IgD-negative memory B cell (primary cell): ENCODE measurements around the gene ABCA13. TPM values are rescaled to one million over a fixed set of nuclear protein-coding genes. Genes with fewer than 3 reads are reported as not detected.
"Not testable (repeated sequence)": the region's sequence is repeated elsewhere in the genome, so short reads cannot be mapped to it uniquely, and the experiment has no call there.

Experiments
- H3K27ac Mint-ChIP-seq, 3 donors: one replicate each; pipeline ENCODE4 v1.8.0; 2020 to 2022; ENCODE audit warnings: mild to moderate bottlenecking in 3 of 3, mixed read lengths in 3 of 3, moderate library complexity in 1 of 3
- H3K27me3 Mint-ChIP-seq: one replicate; pipeline ENCODE4 v1.8.0; 2021; ENCODE audit warnings: mixed read lengths
- H3K36me3 Mint-ChIP-seq: one replicate; pipeline ENCODE4 v1.8.0; 2020; ENCODE audit warnings: mild to moderate bottlenecking, mixed read lengths
- H3K4me1 Mint-ChIP-seq, 3 donors: one replicate each; pipeline ENCODE4 v1.8.0; 2020 to 2022; ENCODE audit warnings: mixed read lengths in 3 of 3, mild to moderate bottlenecking in 1 of 3
- H3K4me3 Mint-ChIP-seq, 4 donors: one replicate each; pipeline ENCODE4 v1.8.0; 2020 to 2022; ENCODE audit warnings: mild to moderate bottlenecking in 4 of 4, mixed read lengths in 4 of 4, moderate library complexity in 3 of 4
- H3K9me3 Mint-ChIP-seq, 3 donors: one replicate each; pipeline ENCODE4 v1.8.0; 2020 to 2021; ENCODE audit warnings: mixed read lengths in 3 of 3, mild to moderate bottlenecking in 1 of 3
- polyA plus RNA-seq: library from polyadenylated mRNA; unstranded; fragments of 300-500 nt; fragmentation: Illumina TruSeq; gene quantifications from one replicate; pipeline ENCODE4 v1.2.3, GENCODE V29; 2021

Gene ABCA13, protein sequence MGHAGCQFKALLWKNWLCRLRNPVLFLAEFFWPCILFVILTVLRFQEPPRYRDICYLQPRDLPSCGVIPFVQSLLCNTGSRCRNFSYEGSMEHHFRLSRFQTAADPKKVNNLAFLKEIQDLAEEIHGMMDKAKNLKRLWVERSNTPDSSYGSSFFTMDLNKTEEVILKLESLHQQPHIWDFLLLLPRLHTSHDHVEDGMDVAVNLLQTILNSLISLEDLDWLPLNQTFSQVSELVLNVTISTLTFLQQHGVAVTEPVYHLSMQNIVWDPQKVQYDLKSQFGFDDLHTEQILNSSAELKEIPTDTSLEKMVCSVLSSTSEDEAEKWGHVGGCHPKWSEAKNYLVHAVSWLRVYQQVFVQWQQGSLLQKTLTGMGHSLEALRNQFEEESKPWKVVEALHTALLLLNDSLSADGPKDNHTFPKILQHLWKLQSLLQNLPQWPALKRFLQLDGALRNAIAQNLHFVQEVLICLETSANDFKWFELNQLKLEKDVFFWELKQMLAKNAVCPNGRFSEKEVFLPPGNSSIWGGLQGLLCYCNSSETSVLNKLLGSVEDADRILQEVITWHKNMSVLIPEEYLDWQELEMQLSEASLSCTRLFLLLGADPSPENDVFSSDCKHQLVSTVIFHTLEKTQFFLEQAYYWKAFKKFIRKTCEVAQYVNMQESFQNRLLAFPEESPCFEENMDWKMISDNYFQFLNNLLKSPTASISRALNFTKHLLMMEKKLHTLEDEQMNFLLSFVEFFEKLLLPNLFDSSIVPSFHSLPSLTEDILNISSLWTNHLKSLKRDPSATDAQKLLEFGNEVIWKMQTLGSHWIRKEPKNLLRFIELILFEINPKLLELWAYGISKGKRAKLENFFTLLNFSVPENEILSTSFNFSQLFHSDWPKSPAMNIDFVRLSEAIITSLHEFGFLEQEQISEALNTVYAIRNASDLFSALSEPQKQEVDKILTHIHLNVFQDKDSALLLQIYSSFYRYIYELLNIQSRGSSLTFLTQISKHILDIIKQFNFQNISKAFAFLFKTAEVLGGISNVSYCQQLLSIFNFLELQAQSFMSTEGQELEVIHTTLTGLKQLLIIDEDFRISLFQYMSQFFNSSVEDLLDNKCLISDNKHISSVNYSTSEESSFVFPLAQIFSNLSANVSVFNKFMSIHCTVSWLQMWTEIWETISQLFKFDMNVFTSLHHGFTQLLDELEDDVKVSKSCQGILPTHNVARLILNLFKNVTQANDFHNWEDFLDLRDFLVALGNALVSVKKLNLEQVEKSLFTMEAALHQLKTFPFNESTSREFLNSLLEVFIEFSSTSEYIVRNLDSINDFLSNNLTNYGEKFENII (N-terminal part only)
- polyA plus RNA-seq, result not detected

DNA sequence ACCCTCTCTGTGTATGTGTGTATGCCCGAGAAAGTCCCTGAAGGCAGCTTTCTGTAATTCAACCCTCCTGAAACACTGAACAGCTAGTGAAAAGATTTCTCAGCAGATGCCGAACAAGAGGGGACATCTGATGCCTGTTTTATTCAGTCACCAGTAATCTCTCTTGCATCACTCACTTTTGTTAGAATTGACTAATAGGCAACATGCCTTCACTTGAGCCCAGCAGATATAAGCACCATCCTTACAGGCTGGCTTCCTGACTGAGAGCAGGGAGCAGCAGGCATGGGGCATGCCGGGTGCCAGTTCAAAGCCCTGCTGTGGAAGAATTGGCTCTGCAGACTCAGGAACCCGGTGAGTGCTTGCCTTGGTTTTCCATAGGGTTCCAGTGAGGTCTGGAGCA is at the start of gene ABCA13:
Gene ABCA13 (plus strand): TSS at position 257 of the 400 bp plus-strand sequence. CDS start 26 bp downstream, at position 283.
- no peak within 1 kb of the TSS for H3K27ac Mint-ChIP-seq
- H3K9me3 Mint-ChIP-seq, result peaks cover 5 to 9% (median 6%) of the 10 kb centered on the region in 3 donors
- no peaks in the 10 kb centered on the region for H3K27me3 Mint-ChIP-seq
- no peaks in the 10 kb centered on the region for H3K36me3 Mint-ChIP-seq
- no peak within 1 kb of the TSS for H3K4me3 Mint-ChIP-seq
- no peaks in the 10 kb centered on the region for H3K4me1 Mint-ChIP-seq

DNA sequence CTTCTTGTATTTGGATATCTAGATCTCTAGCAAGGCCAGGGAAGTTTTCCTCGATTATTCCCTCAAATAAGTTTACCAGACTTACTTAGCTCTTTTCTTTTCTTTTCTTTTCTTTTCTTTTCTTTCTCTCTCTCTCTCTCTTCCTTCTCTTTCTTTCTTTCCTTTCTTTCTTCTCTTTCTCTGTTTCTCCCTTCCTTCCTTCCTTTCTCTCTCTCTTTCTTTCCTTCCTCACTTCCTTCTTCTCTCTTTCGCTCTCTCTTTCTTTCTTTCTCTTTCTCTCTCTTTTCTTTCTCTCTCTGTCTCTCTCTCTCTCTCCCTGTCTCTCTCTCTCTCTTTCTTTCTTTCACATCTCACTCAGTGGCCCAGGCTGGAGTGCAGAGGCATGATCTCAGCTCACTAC is 45.2 kb upstream of the ABCA13 start:
- Mint-ChIP-seq H3K36me3 (no peaks in the 10 kb centered on the region), H3K27ac (no peak overlapping the region), H3K9me3 (peaks cover 0 to 10% (median 4%) of the 10 kb centered on the region in 3 donors), H3K4me3 (no peak overlapping the region), H3K4me1 (no peaks in the 10 kb centered on the region), H3K27me3 (peaks cover 21% of the 10 kb centered on the region)

GRCh38 chr7:48130658-48131108 is 40.6 kb upstream of the ABCA13 start:
- H3K9me3 Mint-ChIP-seq, result peaks cover 0 to 4% (median 1%) of the 10 kb centered on the region in 3 donors
- H3K27me3 Mint-ChIP-seq, result peaks cover 22% of the 10 kb centered on the region
- no peaks in the 10 kb centered on the region for H3K4me1 Mint-ChIP-seq
- H3K27ac Mint-ChIP-seq, result no peak overlapping the region
- H3K36me3 Mint-ChIP-seq, result no peaks in the 10 kb centered on the region
- no peak overlapping the region for H3K4me3 Mint-ChIP-seq

GRCh38 chr7:48132792-48133191 is 38.5 kb upstream of the ABCA13 start:
- H3K27me3 Mint-ChIP-seq, result peaks cover 13% of the 10 kb centered on the region
- no peak overlapping the region for H3K4me3 Mint-ChIP-seq
- no peak overlapping the region for H3K27ac Mint-ChIP-seq
- peaks cover 0 to 10% (median 3%) of the 10 kb centered on the region in 3 donors for H3K9me3 Mint-ChIP-seq
- H3K36me3 Mint-ChIP-seq, result no peaks in the 10 kb centered on the region
- no peaks in the 10 kb centered on the region for H3K4me1 Mint-ChIP-seq

DNA sequence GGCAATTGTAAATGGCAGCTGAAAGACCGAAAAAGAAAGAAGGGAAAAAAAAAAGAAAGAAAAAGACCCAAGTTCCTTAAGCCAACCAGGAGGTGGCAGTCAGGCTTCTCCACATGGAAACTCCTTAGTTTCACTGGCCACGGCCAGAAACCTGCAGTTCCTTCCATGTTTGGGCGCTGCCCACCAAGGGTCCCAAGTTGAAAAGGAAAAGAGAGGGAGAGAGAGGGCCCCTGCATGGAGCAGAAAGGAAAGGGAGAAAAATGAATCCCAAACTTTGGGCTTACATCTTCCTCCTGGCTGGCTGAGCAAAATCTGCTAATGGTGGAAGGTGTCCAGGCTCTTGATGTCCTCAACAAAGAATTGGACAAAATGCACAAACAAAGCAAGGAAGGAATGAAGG is 31.8 kb upstream of the ABCA13 start:
- Mint-ChIP-seq H3K9me3 (peaks cover 3 to 17% (median 5%) of the 10 kb centered on the region in 3 donors), H3K4me3 (no peak overlapping the region), H3K27ac (no peak overlapping the region), H3K4me1 (peaks cover 0 to 1% (median 0%) of the 10 kb centered on the region in 3 donors), H3K27me3 (peaks cover 4% of the 10 kb centered on the region), H3K36me3 (no peaks in the 10 kb centered on the region)

DNA sequence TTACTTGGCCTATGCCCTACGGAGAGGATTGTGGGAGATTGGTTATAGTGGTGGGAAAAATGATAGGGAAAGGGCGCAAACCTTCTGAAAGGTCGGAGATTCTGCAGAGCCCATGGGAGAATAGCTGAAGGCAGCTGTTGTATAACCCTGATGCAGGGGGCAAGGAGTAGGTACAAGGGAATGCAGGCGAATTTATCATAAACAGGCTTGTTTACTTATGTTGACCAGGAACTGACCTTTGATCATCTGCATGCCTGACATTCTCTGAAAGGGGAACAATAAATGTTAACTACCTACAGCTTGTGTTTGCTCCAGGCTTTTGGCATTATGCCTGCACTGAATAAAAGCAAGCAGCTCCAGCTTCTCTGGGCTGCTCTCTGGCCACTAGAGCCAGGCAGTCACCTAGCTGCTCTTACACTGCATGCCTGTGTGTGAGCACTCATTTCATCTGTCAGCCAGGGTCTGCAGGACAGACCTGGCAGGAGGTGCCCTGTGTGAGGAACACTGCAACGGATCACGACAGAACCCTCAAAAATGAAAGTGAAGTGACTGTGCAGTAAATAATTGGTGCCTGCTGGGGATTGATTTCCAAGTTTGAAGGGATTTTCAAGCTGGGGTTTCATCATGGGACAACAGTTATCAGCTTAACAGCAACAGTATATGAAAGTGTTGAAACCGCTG is 31.1 kb upstream of the ABCA13 start:
- H3K9me3 Mint-ChIP-seq, result peaks cover 3 to 17% (median 5%) of the 10 kb centered on the region in 3 donors
- H3K4me1 Mint-ChIP-seq, result peaks cover 0 to 1% (median 0%) of the 10 kb centered on the region in 3 donors
- H3K27me3 Mint-ChIP-seq, result peaks cover 4% of the 10 kb centered on the region
- no peaks in the 10 kb centered on the region for H3K36me3 Mint-ChIP-seq
- no peak overlapping the region for H3K27ac Mint-ChIP-seq
- no peak overlapping the region for H3K4me3 Mint-ChIP-seq

- Mint-ChIP-seq H3K36me3 (no peaks in the 10 kb centered on the region), H3K9me3 (peaks cover 3 to 17% (median 3%) of the 10 kb centered on the region in 3 donors), H3K4me3 (no peak overlapping the region), H3K27ac (no peak overlapping the region), H3K27me3 (peaks cover 4% of the 10 kb centered on the region), H3K4me1 (peaks cover 0 to 1% (median 0%) of the 10 kb centered on the region in 3 donors)
Observed at GRCh38 chr7:48141521-48141920, 29.7 kb upstream of the ABCA13 start.

GRCh38 chr7:48144291-48144768 is 26.9 kb upstream of the ABCA13 start:
- peaks cover 0 to 17% (median 1%) of the 10 kb centered on the region in 3 donors for H3K9me3 Mint-ChIP-seq
- H3K27ac Mint-ChIP-seq, result no peak overlapping the region
- peaks cover 4% of the 10 kb centered on the region for H3K27me3 Mint-ChIP-seq
- no peak overlapping the region for H3K4me3 Mint-ChIP-seq
- H3K4me1 Mint-ChIP-seq, result no peaks in the 10 kb centered on the region
- H3K36me3 Mint-ChIP-seq, result no peaks in the 10 kb centered on the region

- H3K4me1 Mint-ChIP-seq, result no peaks in the 10 kb centered on the region
- no peak overlapping the region for H3K4me3 Mint-ChIP-seq
- peaks cover 8% of the 10 kb centered on the region for H3K27me3 Mint-ChIP-seq
- H3K27ac Mint-ChIP-seq, result no peak overlapping the region
- no peaks in the 10 kb centered on the region for H3K36me3 Mint-ChIP-seq
- peaks cover 0 to 13% (median 1%) of the 10 kb centered on the region in 3 donors for H3K9me3 Mint-ChIP-seq
Observed at GRCh38 chr7:48147078-48147591, 24.1 kb upstream of the ABCA13 start.

- H3K27me3 Mint-ChIP-seq, H3K9me3 Mint-ChIP-seq, H3K36me3 Mint-ChIP-seq, H3K4me1 Mint-ChIP-seq, H3K27ac Mint-ChIP-seq, H3K4me3 Mint-ChIP-seq: not testable (repeated sequence)
Observed at GRCh38 chr7:48147690-48148089, 23.6 kb upstream of the ABCA13 start.

GRCh38 chr7:48148311-48148710 is 22.9 kb upstream of the ABCA13 start:
- no peak overlapping the region for H3K27ac Mint-ChIP-seq
- H3K4me3 Mint-ChIP-seq, result no peak overlapping the region
- H3K9me3 Mint-ChIP-seq, result peaks cover 0 to 6% (median 1%) of the 10 kb centered on the region in 3 donors
- H3K36me3 Mint-ChIP-seq, result no peaks in the 10 kb centered on the region
- H3K27me3 Mint-ChIP-seq, result peaks cover 8% of the 10 kb centered on the region
- no peaks in the 10 kb centered on the region for H3K4me1 Mint-ChIP-seq

DNA sequence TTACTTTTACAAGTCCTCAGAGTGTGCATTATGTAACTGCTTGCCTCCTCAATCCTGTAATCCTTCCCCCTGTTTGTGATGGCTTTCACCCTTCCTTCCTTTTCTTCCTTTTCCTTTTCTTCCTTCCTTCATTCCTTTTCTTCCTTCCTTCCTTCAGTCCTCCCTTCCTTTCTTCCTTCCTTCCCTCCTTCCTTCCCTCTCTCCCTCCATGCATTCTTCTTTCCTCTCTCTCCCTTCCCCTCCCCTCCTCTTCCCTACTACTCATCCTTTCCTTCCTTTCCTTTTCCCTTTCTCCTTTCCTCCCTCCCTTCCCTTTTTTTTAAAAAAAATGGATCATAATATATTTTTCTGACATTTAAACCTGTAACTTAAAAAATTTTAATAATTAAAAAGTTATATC is 22.2 kb upstream of the ABCA13 start:
- H3K36me3 Mint-ChIP-seq, result no peaks in the 10 kb centered on the region
- no peaks in the 10 kb centered on the region for H3K4me1 Mint-ChIP-seq
- H3K4me3 Mint-ChIP-seq, result no peak overlapping the region
- H3K27ac Mint-ChIP-seq, result no peak overlapping the region
- H3K27me3 Mint-ChIP-seq, result peaks cover 5% of the 10 kb centered on the region
- peaks cover 0 to 10% (median 5%) of the 10 kb centered on the region in 3 donors for H3K9me3 Mint-ChIP-seq

- H3K4me1 Mint-ChIP-seq, result no peaks in the 10 kb centered on the region
- H3K27ac Mint-ChIP-seq, result no peak overlapping the region
- H3K27me3 Mint-ChIP-seq, result peaks cover 5% of the 10 kb centered on the region
- H3K36me3 Mint-ChIP-seq, result no peaks in the 10 kb centered on the region
- no peak overlapping the region for H3K4me3 Mint-ChIP-seq
- H3K9me3 Mint-ChIP-seq, result peaks cover 0 to 10% (median 5%) of the 10 kb centered on the region in 3 donors
Observed at GRCh38 chr7:48150086-48150485, 21.2 kb upstream of the ABCA13 start.
